NCI-H774 (cell line): Measurements from ENCODE around the gene KCTD11.
A peak's percentile ranks its signal among the peaks of the same experiment; 100 is the strongest.

Experiments
- DNase-seq: peaks from one replicate; lab custom pipeline; 2025; lab: John Stamatoyannopoulos, UW

Gene KCTD11

DNA sequence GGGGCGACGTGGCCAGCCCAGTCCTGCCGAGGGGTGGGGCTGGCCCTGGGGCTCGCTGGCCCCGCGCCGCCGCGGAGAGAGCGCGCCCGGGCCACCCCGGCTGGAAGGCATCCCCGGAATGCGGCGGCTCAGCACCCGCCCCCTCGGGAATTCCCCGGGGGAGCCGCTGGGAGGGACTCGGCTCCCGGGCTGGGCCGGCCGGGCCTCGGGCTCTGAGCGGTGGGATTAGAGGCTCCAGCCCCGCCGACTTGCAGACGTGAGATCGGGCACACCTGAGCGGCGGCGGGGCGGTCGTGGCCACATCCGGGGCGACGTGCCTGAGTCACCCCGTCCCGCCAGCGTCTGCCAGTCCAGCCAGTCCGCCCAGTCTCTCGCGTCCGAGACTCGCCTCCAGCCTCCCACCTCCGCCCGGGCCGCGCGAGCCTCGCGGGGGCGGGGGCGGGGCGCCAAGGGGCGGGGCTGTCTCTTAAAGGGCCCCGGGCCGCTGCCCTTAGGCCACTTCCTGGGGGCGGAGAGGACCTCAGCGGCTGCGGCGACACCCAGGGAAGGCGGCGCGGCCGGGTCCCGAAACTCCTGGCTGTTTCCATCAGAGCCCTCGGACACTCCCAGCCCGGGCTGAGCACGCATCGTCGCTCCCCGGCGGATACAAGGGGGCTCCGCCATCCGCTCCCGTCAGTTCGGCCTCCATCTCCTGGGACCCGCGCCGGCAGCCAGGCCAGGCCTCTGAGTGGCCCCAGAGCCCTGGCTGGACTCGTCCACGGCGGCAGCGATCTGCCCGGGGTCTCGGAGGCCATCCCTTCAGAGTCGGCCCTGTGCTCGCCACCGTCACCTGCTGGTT lies at the start of gene KCTD11:
Gene KCTD11 (plus strand): TSS at position 498 of the 838 bp plus-strand sequence.
- DNase-seq = peak; percentile 1

DNA sequence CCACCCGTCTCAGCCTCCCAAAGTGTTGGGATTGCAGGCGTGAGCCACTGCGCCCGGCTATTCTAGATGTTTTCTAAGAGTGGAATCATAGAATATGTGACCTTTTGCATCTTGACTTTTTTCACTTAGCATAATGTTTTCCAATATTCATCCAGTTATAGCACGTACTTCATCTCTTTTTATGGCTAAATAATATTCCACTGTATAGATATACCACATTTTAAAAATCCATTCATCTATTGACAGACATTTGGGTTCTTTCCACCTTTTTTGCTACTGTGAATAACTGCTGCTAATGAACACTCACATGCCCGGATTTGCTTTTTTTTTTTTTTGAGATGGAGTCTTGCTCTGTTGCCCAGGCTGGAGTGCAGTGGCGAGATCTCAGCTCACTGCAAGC lies 47.8 kb upstream of the KCTD11 start:
- no peak for DNase-seq

DNA sequence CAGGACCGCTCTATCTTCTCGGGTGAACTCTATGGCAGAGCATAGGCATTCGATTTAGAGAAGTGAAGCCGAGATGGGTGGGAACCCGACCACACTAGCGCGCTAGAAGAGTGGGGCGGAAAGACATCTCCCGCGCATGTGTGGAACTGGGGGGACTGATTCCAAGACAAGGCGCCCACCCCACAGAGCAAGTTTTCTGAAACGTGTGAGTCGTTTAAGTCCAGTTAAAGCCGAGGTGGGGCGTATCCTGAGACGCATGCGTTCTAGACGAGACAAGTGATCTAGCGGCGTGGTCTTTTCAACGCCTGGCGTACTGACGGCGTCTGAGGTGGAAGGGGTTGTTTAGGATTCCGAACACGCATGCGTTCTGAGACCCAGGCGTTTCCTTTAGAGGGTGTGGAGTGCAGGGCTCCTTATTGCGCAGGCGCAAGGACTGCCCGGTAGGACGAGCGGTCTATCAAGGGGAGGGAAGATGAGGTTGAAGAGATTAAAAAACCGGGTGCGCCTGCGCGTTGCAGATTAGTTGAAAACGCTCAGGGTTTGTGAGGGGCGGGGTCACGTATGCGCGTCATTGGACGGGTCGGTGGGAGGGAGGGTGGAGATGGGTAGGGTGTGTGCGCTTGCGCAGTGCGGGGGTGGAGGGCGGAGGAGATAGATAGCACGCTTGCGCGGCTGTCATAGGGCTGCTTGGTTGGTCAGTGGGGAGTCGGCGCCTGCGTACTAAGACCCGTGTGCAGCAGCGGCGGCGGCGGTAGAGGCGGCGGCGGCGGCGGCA lies 44.9 kb upstream of the KCTD11 start, which contains the start of gene EIF5A:
Gene EIF5A (plus strand): TSS at position 718 of the 775 bp plus-strand sequence. CDS start 2,008 bp downstream, outside the sequence.
- DNase-seq = peak; percentile 92

DNA sequence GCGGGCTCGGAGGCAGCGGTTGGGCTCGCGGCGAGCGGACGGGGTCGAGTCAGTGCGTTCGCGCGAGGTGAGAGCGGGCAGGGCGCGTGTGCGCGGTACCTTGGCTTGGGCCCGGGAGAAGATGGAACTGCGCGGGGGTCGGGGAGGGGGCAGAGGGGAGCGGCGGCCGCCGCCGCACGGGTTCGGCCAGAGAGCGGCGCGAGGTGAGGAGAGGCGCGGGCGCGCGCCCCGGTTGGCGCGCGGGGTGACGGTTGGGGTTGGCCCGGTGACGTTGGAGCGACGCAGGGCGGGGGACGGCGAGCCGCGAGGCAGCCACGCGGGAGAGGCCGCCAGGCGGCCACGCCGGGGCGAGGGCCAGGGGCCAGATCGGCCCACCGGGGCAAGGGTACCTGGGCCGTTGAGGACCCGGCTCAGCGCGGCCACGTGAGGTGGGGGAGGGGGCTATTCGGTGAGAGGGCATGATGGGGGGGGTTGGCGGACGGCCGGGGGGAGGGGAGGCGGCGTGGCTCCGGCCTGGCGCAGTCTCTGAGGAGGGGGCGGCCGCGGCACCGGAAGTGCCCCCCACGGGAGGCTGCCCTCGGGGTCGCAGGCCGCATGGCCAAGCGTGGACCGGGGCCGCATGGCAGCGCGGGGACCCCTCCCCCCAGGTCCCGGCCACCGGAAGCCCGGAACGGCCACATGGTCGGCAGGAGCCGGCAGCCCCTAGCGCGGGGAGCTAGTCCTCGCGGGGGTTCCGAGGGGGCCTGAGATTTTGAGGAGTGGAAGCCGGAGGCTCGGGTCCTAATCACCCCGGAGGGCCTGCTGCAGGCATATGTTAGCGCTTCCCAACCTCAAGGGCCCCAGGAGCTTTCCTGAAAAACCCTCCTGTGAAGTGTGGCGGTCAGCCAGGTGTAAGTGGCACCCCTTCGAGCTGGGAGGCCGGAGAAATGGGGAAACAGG lies 44.0 kb upstream of the KCTD11 start:
- DNase-seq = no peak

DNA sequence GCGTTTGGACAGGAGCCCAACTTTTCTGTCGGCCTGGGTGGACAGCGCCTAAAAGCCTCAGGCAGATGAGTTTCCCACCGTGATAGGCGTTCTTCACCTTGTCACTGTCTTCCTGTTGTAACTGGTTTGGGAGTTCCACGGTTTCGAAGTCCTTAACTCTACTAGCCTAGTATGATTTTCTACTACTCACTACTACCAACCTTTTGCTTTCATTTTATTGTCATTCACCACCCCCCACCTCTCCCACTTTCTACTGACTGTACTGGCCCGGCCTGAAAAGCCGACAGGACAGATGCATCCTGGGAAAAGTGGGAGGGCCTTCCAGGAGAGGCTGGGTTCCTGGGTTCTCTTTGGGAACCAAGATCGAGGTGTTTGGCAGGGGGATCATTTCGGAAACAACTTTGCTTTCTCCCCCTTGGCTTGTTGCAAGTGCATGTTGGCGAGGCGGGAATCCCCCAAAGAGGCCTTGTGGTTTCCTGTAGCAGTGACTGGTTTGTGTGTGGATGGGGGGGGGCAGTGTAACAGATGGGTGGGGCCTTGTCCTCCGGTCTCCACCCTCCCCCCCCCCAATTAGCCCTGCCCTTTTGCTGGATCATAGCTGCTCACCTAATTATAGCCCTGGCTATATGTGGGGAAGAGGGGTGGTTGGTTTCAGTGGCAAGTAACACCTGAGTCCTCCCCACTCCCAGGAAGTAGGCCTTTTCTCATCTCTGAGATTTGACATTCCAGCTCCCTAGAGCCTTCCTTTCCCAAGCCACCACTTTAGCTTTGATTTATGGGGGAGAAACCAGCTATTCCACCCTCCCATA lies 43.1 kb upstream of the KCTD11 start:
- peak; percentile 44 for DNase-seq

DNA sequence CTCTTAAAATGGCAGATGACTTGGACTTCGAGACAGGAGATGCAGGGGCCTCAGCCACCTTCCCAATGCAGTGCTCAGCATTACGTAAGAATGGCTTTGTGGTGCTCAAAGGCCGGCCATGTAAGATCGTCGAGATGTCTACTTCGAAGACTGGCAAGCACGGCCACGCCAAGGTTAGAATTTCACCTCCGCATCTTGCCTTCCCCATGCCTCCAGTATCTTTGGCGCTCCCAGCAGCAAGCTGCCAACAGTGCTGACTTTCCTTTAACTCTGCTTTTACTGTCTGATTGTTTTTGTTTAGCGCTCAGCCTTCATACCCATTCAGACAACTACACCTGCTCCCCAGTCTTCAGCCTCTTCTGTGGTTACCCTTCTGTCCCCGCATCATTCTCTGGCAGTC lies 42.3 kb upstream of the KCTD11 start:
- DNase-seq = no peak

DNA sequence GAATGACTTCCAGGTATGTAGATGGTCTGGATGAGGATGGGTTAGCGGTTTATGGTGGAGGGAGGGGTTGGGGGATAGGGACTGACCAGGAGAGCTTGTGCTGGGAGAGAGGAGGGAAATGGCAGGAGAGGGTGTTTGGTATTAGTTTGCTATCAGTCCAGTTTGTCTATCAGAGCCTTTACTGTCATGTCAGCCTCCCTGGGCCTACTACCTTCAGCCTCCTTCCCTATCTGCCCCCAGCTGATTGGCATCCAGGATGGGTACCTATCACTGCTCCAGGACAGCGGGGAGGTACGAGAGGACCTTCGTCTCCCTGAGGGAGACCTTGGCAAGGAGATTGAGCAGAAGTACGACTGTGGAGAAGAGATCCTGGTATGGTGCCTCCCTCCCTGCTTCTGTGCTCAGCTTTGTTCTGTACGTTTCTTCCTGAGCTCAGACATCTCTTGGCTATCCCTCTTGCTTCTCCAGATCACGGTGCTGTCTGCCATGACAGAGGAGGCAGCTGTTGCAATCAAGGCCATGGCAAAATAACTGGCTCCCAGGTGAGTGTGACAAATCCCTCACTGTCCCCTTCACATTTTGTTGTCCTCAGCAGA lies 40.8 kb upstream of the KCTD11 start:
- no peak for DNase-seq

DNA sequence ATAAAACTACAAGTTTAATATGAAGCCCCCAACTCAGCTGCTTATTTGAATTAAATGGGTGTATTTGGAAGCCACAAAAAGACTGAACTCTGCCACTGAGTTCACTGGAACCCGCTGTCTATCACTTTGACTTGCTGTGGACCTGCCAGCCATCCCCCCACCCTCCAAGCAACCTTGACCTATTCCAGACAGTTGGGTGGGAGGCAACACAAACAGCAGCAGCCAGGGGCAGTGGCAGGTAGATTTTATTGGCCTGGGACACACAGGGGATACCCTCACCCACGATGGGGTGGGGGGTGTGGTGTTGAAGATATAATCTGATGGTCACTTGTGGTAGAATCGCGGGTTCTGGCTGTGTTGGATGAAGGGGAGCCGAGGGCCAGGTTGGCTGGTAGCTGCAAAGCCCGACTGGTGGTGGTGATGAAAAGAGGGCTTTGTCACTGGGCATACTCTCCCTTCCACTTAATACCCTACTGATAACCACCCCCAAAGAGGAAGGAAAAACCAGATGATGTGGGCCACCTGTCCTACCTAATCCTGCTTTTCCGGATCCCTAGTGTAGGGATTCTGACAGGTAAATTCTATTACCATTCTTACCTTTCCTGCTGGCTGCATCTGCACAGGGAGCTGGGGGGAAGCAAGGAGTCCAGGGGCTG lies 39.4 kb upstream of the KCTD11 start:
- DNase-seq = no peak

DNA sequence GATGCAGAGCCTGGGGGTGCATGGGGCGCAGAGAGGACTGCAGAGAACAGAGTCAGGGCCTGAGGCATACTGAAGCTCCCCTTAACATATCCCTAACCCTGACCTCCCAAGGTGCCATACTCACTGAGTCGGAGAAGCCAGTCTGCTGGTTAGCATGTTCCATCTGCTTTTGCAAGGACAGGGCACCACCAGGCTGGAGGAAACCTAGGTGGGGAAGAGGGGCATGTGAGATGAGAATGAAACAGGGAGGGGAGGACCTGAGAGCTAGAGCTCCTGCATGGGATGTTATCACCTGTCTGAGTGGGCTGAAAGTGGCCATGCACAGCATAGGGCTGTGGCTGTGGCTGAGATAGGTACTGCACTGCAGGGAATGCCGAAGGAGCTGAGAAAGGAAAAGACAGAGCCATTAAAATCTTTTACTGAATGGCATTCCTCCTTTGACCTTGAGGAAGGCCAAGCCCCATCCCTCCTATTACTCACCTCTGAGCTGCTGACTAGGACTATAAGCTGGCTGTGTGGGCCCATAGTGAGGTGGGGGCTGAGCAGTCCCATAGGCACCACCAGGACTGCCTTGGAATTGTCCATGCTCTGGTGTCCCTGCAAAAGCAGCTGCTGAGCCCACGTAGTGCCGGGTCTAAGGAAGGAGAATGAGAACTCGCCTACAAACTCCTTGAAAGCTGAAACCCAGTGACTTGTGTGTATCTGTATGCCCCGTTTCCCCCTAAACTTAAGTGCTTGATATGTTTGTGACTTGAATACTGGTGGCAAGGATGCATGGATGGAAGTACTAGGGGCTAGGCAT lies 38.7 kb upstream of the KCTD11 start:
- no peak for DNase-seq

DNA sequence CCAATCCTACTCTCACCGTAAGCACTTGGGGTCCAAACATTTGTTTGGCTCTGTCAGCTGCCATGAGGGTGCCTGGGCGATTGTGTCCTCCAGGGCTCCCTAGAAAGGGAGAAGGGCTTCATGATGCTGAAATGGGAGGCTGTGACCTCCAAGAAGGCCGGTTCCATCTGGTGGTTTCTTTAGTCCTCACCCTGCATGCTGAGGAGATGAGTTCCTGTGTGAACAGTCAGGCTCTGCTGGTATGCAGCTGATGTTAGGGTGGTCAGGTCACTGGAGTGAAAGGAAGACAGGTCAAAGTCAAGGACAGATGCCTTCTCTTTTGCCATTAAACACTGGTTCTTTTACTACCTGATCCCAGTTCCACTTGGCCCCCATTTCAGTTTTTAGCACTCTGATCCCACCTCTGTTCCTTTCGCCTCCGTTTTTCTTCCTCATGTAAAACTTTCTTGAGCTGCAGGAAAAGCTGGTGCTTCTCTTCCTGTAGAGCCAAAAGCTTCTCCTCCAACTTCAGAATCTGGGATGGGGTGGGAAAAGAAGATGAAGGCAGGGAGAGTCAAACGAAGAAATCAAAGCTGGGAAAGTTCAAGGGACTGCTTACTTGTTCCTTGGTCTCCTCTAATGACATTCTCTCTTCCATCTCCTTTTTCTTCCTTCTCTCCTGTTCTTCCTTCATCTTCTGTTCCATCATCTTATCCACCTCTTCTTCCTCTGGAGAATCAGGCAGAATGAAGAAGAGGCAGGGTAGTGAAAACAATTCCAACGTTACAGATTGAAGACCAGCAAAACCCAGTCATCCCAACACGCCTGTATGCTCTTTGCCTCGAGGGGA lies 37.9 kb upstream of the KCTD11 start:
- DNase-seq = no peak

DNA sequence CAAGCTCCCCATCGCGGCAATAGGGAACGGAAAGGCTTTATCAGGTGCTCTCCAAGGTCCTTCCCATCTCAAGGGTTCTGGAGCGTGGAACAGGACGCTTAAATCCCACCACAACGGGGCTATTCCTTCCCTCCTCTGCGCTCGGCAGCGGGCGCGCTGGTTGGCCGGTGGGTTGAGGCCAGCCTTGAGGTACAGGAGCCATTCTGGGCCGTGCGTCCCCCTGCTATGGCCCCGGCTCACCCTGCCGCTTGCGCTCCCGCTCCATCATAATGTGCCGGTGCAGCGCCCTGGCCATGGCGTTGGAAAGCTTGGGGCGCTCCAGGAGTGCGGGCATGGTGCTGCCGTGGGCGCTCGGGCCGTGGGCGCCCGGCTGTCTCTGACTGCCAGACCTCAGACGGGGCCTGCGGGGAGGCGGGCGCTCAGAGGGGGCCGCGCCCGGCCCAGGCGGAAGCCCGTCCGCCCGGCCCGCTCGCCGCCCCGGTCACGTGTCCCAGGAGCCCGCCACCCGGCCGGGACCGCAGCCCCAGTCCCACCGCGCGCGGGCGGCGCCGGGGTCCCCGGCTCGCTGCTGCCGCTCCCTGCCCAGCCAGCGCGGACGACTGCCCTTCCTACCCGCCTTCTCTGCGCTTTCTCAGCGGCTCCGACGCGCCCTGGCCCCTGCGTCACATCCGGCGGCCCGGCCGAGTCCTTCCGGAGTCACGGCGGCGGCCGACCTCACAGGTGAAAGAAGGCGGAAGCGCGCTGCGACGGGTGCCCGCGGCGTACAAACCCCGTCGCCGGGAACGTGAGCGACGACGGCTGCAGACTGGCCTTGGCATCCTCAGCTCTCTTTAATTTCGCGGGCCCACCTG lies 37.0 kb upstream of the KCTD11 start, which contains the start of gene GPS2:
Gene GPS2 (minus strand): TSS at position 642 of the 851 bp plus-strand sequence. CDS start 308 bp downstream, at position 334.
- DNase-seq = peak; percentile 45

DNA sequence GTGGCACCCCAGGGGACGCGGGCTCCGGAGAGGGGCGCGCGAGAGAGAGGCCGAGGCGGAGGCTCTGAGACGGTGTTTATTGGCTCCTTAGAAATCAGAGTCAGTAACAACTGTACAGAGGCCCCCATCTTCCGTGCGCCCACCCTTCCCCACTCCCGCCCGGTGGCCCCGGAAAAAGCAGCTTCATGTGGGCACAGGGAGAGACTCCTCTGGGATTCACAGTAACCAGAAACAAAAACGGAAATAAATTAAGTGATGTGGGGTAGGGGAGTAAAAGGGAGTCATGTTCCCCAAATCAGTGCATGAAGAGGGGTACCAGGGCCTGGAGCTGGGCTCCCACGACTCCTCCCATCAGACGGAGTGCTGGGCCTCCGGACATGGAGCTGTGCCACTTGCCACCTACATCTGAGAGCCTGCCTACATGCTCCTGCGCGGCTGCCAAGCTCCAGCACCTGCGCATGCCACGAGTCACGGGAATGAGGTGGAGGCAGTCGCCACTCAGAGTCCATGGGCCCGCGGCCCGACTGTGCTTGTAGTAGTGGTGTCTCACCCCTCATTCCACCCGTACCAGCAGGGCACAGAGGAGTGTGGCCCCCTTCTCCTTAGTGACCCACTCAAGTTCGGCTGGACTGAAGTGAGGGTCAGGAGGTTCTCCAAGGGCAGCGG lies 36.3 kb upstream of the KCTD11 start:
- DNase-seq = no peak

DNA sequence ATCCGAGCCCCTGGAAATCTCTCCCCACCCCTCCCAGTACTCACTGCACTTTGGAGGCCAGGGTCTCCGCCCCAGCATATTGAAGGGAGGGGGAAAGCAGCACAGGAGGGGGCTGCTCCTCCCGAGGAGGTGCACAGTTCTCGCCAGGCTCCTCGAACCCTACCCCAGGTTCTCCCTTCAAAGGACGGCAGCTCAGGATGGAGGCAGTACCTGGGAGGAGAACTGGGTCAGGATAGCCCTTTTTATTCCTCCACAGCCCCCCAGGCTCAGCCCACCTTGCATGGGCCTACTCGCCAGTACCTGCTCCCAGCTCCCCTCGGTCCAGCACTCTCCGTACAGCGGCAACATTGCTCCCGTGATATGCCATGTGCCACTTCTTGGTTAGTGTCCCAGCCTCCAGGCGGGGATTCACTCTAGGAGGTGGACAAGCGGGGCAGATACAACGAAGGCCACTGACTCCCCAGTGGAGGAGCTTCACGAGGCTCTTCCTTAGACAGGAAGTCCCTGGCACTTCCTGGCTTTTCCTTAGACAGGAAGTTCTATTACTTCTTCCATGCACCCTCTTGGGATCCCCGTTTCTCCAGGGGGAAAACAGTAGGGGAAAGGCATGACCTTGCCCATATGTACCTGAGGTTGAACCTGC lies 34.7 kb upstream of the KCTD11 start:
- no peak for DNase-seq

DNA sequence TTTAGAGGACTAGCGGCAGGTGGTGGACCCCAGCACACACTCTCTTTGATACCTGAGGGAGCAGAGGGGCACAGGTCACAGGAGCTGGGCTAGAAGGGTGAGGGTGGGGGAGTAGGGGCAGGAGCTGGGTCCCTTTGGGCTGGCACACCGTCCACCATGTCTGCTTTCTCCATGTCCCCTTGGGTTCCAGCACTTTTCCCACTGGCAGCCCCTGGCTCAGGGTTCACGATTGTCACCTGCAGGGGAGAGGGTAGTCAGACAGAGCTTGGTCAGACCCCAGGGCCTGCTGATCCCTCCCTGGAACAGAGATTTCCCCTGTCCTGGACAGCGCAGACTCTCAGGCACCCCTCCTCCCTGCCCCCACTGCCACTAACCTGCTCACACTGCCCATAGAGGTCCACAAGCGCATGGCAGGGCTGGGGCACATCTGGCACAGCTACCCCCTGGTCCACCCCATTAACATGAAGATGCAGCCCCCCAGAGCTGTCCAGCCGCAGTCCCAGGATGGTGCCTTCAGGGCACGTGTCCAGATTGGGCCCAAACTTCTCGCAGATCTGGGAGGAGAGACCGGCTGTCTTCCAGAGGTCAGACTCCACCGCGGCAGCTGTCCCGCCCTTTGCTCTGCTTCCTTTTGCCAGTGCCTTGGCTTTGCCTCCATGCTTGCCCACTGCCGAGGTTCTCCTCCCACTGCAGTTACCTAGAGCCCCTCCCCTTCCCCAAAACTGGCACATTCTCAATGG lies 33.7 kb upstream of the KCTD11 start:
- no peak for DNase-seq

DNA sequence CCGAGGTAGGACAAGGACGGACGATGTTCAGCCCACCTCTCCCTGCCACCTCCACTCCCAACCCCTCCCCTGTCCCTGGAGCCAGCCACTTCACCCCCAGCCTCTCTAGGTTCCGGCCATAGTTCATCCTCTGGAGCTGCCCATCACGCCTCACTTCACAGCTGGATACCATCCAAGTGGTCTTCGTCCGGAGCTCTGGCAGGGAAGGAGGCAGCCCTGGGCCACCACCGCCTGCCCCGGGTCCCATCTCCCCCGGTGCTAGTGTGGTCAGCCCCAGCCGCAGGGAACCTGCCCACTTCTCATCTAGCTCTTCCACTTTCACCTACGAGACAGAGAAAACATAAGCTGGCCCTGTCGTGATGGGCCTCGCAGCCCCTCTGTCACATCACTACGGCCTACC lies 30.5 kb upstream of the KCTD11 start:
- no peak for DNase-seq
